Suprapubic skin (tissue), 4 donors: Measurements from ENCODE around the gene ATG2B. TPM values are rescaled to one million over a fixed set of nuclear protein-coding genes. Genes with fewer than 3 reads are reported as not detected.

Source experiments
- DNase-seq, 2 donors: peaks; one replicate each; pipeline ENCODE4 v3.0.0-alpha.2; 2019; ENCODE audit warnings: low spot score in 2 of 2
- H3K27ac ChIP-seq: fragments of 200-600 bp; sonication (generic); one replicate; pipeline ENCODE4 v1.5.1; 2019
- H3K27me3 ChIP-seq: fragments of 200-600 bp; sonication (generic); one replicate; pipeline ENCODE4 v1.5.1; 2019
- H3K36me3 ChIP-seq: fragments of 200-600 bp; sonication (generic); one replicate; pipeline ENCODE4 v1.5.1; 2019
- H3K4me1 ChIP-seq: fragments of 200-600 bp; sonication (generic); one replicate; pipeline ENCODE4 v1.5.1; 2019
- H3K4me3 ChIP-seq: fragments of 200-600 bp; sonication (generic); one replicate; pipeline ENCODE4 v1.5.1; 2019; ENCODE audit warnings: mild to moderate bottlenecking
- H3K9me3 ChIP-seq: fragments of 200-600 bp; sonication (generic); one replicate; pipeline ENCODE4 v1.5.1; 2019
- CTCF ChIP-seq, 2 donors: fragments of 200-600 bp in 1 of 2; fragments of 450-650 bp in 1 of 2; sonication (generic) in 1 of 2; IDR thresholded peaks; one replicate each; pipeline ENCODE4 v1.5.1; 2016 to 2019; ENCODE audit warnings: antibody characterized with exemption in 2 of 2, mild to moderate bottlenecking in 1 of 2, moderate library complexity in 1 of 2
- EP300 ChIP-seq: sonication (generic); formaldehyde crosslinking; IDR thresholded peaks from one replicate; pipeline ENCODE4 v1.6.1; 2017; ENCODE audit warnings: antibody characterized with exemption
- POLR2A ChIP-seq, 2 donors: fragments of 450-650 bp; IDR thresholded peaks; one replicate each; pipeline ENCODE4 v1.6.1; 2017; ENCODE audit warnings: antibody characterized with exemption in 2 of 2, mild to moderate bottlenecking in 2 of 2, moderate library complexity in 2 of 2
- POLR2AphosphoS5 ChIP-seq, 3 donors: sonication (generic); formaldehyde crosslinking; IDR thresholded peaks; one replicate each; pipeline ENCODE4 v1.6.1; 2017; ENCODE audit warnings: antibody characterized with exemption in 3 of 3
- WGBS: methylation state at CpG from one replicate; pipeline ENCODE4 v1.1.5; 2018; 5-methylcytosine and 5-hydroxymethylcytosine counted together
- total RNA-seq, 4 donors: library from RNA; depleted of rRNA; stranded (reverse); fragments of >200 nt; gene quantifications; one replicate each; pipeline ENCODE4 v1.1.0, GENCODE V29; 2016

ATG2B gene
- 100 to 1,000 TPM in 1 of 4 donors, 10 to 100 TPM in 3; 24.6 to 103 (median 42.8) TPM for total RNA-seq

- no peaks in the 10 kb centered on the region for H3K9me3 ChIP-seq
- H3K4me3 ChIP-seq = peak within 1 kb of the TSS; percentile 99
- 0% methylated on average over 9 of the region's 92 CpGs for WGBS
- H3K36me3 ChIP-seq = peaks cover under 1% of the 10 kb centered on the region
- TF ChIP-seq POLR2AphosphoS5 (IDR thresholded peaks at IDR 0.05) (peak in 2 of 3 donors; percentile 51 to 62), CTCF (IDR thresholded peaks at IDR 0.05) (no peak), POLR2A (IDR thresholded peaks at IDR 0.05) (peak in 1 of 2 donors; percentile 12)
- H3K27me3 ChIP-seq = no peaks in the 10 kb centered on the region
- H3K4me1 ChIP-seq = peaks cover 36% of the 10 kb centered on the region
- H3K27ac ChIP-seq = peak within 1 kb of the TSS; percentile 98
- peak; percentile 94 to 96 for DNase-seq
Observed at GRCh38 chr14:96362965-96363750, at the start of gene ATG2B, which contains the start of gene GSKIP. Gene ATG2B (minus strand): TSS chr14:96363341. CDS start chr14:96362976, 365 bp downstream. Gene GSKIP (plus strand): TSS chr14:96363526. CDS start chr14:96382248, 18,722 bp downstream.

GRCh38 chr14:96410119-96410518 lies 47.0 kb upstream of the ATG2B start:
- no peak for DNase-seq
- no peaks in the 10 kb centered on the region for H3K27me3 ChIP-seq
- H3K9me3 ChIP-seq = no peaks in the 10 kb centered on the region
- H3K4me3 ChIP-seq = no peak overlapping the region
- H3K27ac ChIP-seq = no peak overlapping the region
- no peaks in the 10 kb centered on the region for H3K36me3 ChIP-seq
- 95% methylated on average over 4 of the region's 4 CpGs for WGBS
- no peaks in the 10 kb centered on the region for H3K4me1 ChIP-seq
- TF ChIP-seq EP300 (no peak), POLR2A (IDR thresholded peaks at IDR 0.05) (no peak), CTCF (IDR thresholded peaks at IDR 0.05) (no peak), POLR2AphosphoS5 (IDR thresholded peaks at IDR 0.05) (no peak)

- no peaks in the 10 kb centered on the region for H3K4me1 ChIP-seq
- DNase-seq = no peak
- no peaks in the 10 kb centered on the region for H3K27me3 ChIP-seq
- no peak overlapping the region for H3K4me3 ChIP-seq
- no peaks in the 10 kb centered on the region for H3K9me3 ChIP-seq
- H3K27ac ChIP-seq = no peak overlapping the region
- 89% methylated on average over 9 of the region's 9 CpGs for WGBS
- TF ChIP-seq EP300 (no peak), POLR2A (IDR thresholded peaks at IDR 0.05) (no peak), POLR2AphosphoS5 (IDR thresholded peaks at IDR 0.05) (no peak), CTCF (IDR thresholded peaks at IDR 0.05) (no peak)
- no peaks in the 10 kb centered on the region for H3K36me3 ChIP-seq
Observed at GRCh38 chr14:96409701-96410100, 46.6 kb upstream of the ATG2B start.

- H3K9me3 ChIP-seq = no peaks in the 10 kb centered on the region
- 86% methylated on average over 12 of the region's 12 CpGs for WGBS
- no peak for DNase-seq
Observed at GRCh38 chr14:96408608-96409007, 45.5 kb upstream of the ATG2B start.

More at GRCh38 chr14:96408608-96409007, 45.5 kb upstream of the ATG2B start:
- H3K4me1 ChIP-seq = no peaks in the 10 kb centered on the region
- H3K27ac ChIP-seq = no peak overlapping the region
- no peak overlapping the region for H3K4me3 ChIP-seq
- H3K36me3 ChIP-seq = no peaks in the 10 kb centered on the region
- no peak for TF ChIP-seq CTCF (IDR thresholded peaks at IDR 0.05)
- no peak for TF ChIP-seq POLR2AphosphoS5 (IDR thresholded peaks at IDR 0.05)
- TF ChIP-seq EP300 = no peak
- no peaks in the 10 kb centered on the region for H3K27me3 ChIP-seq
